HL-60 (cell line): Measurements from ENCODE around the gene MRTFA.
"Not testable (repeated sequence)": the region's sequence is repeated elsewhere in the genome, so short reads cannot be mapped to it uniquely, and the experiment has no call there.

ENCODE experiments used
- CTCF ChIP-seq: IDR thresholded peaks from one replicate; pipeline ENCODE4 v1.5.1; 2011; ENCODE audit warnings: low read length, control low read depth, inconsistent platforms; ENCODE audit not compliant: insufficient read depth
- POLR2AphosphoS5 ChIP-seq: IDR thresholded peaks from 2 replicates; pipeline ENCODE4 v1.6.1; 2012; ENCODE audit warnings: low read depth
- SPI1 ChIP-seq: IDR thresholded peaks from 2 replicates; pipeline ENCODE4 v1.6.1; 2012; ENCODE audit warnings: low read depth, mild to moderate bottlenecking, borderline replicate concordance
- TF ChIP-seq, protein P1 (sequence below): IDR thresholded peaks from 2 replicates; pipeline ENCODE4 v1.6.1; 2012; ENCODE audit warnings: low read depth; ENCODE audit not compliant: insufficient replicate concordance

GRCh38 chr22:40676166-40676565 is 39.6 kb upstream of the MRTFA start:
- not testable (repeated sequence) for TF ChIP-seq CTCF, POLR2AphosphoS5, SPI1
- TF ChIP-seq, protein P1, sequence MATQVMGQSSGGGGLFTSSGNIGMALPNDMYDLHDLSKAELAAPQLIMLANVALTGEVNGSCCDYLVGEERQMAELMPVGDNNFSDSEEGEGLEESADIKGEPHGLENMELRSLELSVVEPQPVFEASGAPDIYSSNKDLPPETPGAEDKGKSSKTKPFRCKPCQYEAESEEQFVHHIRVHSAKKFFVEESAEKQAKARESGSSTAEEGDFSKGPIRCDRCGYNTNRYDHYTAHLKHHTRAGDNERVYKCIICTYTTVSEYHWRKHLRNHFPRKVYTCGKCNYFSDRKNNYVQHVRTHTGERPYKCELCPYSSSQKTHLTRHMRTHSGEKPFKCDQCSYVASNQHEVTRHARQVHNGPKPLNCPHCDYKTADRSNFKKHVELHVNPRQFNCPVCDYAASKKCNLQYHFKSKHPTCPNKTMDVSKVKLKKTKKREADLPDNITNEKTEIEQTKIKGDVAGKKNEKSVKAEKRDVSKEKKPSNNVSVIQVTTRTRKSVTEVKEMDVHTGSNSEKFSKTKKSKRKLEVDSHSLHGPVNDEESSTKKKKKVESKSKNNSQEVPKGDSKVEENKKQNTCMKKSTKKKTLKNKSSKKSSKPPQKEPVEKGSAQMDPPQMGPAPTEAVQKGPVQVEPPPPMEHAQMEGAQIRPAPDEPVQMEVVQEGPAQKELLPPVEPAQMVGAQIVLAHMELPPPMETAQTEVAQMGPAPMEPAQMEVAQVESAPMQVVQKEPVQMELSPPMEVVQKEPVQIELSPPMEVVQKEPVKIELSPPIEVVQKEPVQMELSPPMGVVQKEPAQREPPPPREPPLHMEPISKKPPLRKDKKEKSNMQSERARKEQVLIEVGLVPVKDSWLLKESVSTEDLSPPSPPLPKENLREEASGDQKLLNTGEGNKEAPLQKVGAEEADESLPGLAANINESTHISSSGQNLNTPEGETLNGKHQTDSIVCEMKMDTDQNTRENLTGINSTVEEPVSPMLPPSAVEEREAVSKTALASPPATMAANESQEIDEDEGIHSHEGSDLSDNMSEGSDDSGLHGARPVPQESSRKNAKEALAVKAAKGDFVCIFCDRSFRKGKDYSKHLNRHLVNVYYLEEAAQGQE = not testable (repeated sequence)
